ENCODE results near the gene ZBTB12.

DNA sequence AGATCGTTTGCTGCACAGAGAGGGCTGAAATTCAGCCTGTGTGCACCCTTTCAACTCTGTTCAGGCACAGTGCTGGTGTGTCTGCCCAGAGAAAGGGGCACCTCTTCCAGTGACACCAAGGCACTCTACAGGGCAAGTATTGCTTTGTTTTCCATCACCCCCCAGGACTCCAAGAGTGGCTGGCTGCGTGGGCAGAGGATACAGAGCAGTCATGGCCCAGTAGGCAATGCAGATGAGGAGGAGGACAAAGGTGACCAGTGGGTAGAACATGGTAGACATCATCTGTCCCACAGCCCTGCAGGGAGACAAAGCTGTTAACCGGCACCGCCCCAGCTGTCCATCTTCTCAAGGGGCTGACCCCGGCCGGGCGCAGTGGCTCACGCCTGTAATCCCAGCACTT lies 32.5 kb downstream of the ZBTB12 start:
- TF ChIP-seq, protein P1, sequence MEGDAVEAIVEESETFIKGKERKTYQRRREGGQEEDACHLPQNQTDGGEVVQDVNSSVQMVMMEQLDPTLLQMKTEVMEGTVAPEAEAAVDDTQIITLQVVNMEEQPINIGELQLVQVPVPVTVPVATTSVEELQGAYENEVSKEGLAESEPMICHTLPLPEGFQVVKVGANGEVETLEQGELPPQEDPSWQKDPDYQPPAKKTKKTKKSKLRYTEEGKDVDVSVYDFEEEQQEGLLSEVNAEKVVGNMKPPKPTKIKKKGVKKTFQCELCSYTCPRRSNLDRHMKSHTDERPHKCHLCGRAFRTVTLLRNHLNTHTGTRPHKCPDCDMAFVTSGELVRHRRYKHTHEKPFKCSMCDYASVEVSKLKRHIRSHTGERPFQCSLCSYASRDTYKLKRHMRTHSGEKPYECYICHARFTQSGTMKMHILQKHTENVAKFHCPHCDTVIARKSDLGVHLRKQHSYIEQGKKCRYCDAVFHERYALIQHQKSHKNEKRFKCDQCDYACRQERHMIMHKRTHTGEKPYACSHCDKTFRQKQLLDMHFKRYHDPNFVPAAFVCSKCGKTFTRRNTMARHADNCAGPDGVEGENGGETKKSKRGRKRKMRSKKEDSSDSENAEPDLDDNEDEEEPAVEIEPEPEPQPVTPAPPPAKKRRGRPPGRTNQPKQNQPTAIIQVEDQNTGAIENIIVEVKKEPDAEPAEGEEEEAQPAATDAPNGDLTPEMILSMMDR (IDR thresholded peaks at IDR 0.05), result no peak
- TF ChIP-seq POLR2A (IDR thresholded peaks at IDR 0.05), result no peak

Measured in ovary (tissue), 3 donors.